Measurements from ENCODE around the gene DENND6A. TPM values are rescaled to one million over a fixed set of nuclear protein-coding genes. Genes with fewer than 3 reads are reported as not detected.
"Not testable (repeated sequence)": the region's sequence is repeated elsewhere in the genome, so short reads cannot be mapped to it uniquely, and the experiment has no call there.

DENND6A gene
- total and polyA plus RNA-seq, 10 donors: 8.9 to 92.1 (median 33.0) TPM

DNA sequence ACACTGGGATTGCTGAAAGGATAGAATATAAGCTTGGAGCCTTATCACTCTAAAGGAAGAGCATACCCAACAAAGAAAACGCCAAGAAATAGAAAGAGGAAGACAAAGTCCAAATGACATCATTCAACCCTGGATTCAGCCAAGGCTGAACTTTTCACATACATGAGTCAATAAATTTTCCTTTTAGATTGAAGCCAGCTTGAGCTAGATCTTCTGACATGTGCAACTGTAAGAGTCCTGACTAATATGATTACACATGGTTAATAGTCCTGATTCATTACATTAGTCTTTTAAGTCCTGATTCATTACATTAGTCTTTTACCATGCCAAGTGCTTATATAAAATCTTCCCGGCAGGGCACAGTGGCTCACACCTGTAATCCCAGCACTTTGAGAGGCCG is 13.6 kb upstream of the DENND6A start:
- intact Hi-C loops (cut with DNase I; ENCODE audit: low total_unique reads): no loop called here
- H3K27ac ChIP-seq: no peak overlapping the region
- 62 to 77% (median 65%) methylated on average over 3 of the region's 3 CpGs for WGBS, 5 donors
- H3K4me1 ChIP-seq: no peaks in the 10 kb centered on the region
- no peak for TF ChIP-seq POLR2A (IDR thresholded peaks at IDR 0.05)
- no peak for TF ChIP-seq POLR2AphosphoS5 (IDR thresholded peaks at IDR 0.05)
- TF ChIP-seq, protein P1, sequence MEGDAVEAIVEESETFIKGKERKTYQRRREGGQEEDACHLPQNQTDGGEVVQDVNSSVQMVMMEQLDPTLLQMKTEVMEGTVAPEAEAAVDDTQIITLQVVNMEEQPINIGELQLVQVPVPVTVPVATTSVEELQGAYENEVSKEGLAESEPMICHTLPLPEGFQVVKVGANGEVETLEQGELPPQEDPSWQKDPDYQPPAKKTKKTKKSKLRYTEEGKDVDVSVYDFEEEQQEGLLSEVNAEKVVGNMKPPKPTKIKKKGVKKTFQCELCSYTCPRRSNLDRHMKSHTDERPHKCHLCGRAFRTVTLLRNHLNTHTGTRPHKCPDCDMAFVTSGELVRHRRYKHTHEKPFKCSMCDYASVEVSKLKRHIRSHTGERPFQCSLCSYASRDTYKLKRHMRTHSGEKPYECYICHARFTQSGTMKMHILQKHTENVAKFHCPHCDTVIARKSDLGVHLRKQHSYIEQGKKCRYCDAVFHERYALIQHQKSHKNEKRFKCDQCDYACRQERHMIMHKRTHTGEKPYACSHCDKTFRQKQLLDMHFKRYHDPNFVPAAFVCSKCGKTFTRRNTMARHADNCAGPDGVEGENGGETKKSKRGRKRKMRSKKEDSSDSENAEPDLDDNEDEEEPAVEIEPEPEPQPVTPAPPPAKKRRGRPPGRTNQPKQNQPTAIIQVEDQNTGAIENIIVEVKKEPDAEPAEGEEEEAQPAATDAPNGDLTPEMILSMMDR (IDR thresholded peaks at IDR 0.05 in 8 of 11, conservative IDR thresholded peaks at IDR 0.05 in 3 of 11): no peak
- no peak overlapping the region for H3K4me3 ChIP-seq
- DNase-seq: no peak
- H3K9me3 ChIP-seq: no peaks in the 10 kb centered on the region
- no peaks in the 10 kb centered on the region for H3K36me3 ChIP-seq
- H3K27me3 ChIP-seq (replicated peaks in 1 of 7): no peaks in the 10 kb centered on the region

GRCh38 chr3:57705351-57705750 is 12.5 kb upstream of the DENND6A start:
- H3K27ac ChIP-seq; DNase-seq; intact Hi-C loops (cut with DNase I; ENCODE audit: low total_unique reads); H3K36me3 ChIP-seq; H3K9me3 ChIP-seq; H3K4me1 ChIP-seq; H3K27me3 ChIP-seq (replicated peaks in 1 of 7); H3K4me3 ChIP-seq: not testable (repeated sequence)
- WGBS, 5 donors: 85 to 100% (median 91%) methylated on average over 3 of the region's 3 CpGs

DNA sequence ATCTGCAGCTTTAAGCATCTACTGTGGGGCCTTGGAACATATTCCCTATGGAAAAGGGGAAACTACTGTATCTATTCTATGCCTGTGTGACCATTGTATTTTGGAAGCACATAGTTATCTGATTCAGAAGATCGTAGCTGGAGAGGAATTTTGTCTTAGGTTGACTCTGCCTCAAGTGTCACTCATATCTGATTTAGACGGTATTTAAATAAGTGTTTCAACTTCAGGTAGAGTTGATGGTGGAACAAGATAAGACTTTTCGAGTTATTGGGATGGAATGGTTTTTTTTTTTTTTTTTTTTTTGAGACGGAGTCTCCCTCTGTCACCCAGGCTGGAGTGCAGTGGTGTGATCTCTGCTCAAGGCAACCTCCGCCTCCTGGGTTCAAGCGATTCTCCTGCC is 8.9 kb upstream of the DENND6A start:
- Histone ChIP-seq H3K27me3 (replicated peaks in 1 of 7) (no peaks in the 10 kb centered on the region), H3K4me3 (no peak overlapping the region), H3K27ac (no peak overlapping the region), H3K9me3 (no peaks in the 10 kb centered on the region), H3K4me1 (no peaks in the 10 kb centered on the region), H3K36me3 (no peaks in the 10 kb centered on the region)
- TF ChIP-seq POLR2A (IDR thresholded peaks at IDR 0.05) (no peak), POLR2AphosphoS5 (IDR thresholded peaks at IDR 0.05) (no peak)
- TF ChIP-seq, protein P1 (IDR thresholded peaks at IDR 0.05 in 8 of 11, conservative IDR thresholded peaks at IDR 0.05 in 3 of 11): no peak
- 87 to 97% (median 96%) methylated on average over 6 of the region's 6 CpGs for WGBS, 5 donors
- no peak for DNase-seq
- intact Hi-C loops (cut with DNase I; ENCODE audit: low total_unique reads): no loop called here

DNA sequence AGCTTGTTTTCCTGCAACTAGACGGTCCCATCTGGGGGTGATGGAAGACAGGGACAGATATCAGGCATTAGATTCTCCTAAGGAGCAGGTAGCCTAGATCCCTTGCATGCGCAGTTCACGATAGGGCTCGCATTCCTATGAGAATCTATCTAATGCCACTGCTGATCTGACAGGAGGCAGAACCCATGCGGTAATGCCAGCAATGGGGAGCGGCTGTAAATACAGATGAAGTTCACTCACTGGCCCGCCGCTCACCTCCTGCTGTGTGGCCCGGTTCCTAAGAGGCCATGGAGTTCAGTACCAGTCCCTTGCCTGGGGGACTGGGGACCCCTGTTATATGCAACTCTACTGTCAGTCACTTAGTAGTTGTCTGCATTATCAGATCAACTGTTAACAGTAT is 7.9 kb upstream of the DENND6A start:
- H3K4me1 ChIP-seq: no peaks in the 10 kb centered on the region
- no peak overlapping the region for H3K27ac ChIP-seq
- H3K36me3 ChIP-seq: no peaks in the 10 kb centered on the region
- no peak for TF ChIP-seq POLR2A (IDR thresholded peaks at IDR 0.05)
- TF ChIP-seq, protein P1 (IDR thresholded peaks at IDR 0.05 in 8 of 11, conservative IDR thresholded peaks at IDR 0.05 in 3 of 11): no peak
- no peak for TF ChIP-seq POLR2AphosphoS5 (IDR thresholded peaks at IDR 0.05)
- H3K9me3 ChIP-seq: no peaks in the 10 kb centered on the region
- 81 to 95% (median 89%) methylated on average over 9 of the region's 9 CpGs for WGBS, 5 donors
- intact Hi-C loops (cut with DNase I; ENCODE audit: low total_unique reads): no loop called here
- H3K4me3 ChIP-seq: no peak overlapping the region
- H3K27me3 ChIP-seq (replicated peaks in 1 of 7): no peaks in the 10 kb centered on the region
- DNase-seq: no peak

DNA sequence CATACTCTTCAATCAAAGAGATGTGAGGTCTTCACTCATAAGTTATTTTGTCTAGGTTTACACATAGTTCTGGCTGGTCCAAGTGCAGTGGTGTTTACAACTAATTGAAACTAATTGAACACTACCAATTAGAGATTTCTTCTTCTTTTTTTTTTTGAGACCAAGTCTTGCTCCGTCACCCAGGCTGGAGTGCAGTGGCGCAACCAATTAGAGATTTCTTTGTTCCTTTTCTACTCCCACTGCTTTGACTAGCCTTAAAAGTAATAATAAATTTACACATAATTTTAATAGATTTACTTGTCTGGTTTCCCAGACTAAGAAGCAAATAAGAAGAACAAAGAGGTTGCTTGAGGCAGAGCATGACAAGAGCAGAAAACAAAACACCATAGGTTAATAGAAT is 6.7 kb upstream of the DENND6A start:
- 56 to 88% (median 83%) methylated on average over 2 of the region's 2 CpGs for WGBS, 5 donors
- no peaks in the 10 kb centered on the region for H3K4me1 ChIP-seq
- DNase-seq: no peak
- no peaks in the 10 kb centered on the region for H3K27me3 ChIP-seq (replicated peaks in 1 of 7)
- no peak overlapping the region for H3K4me3 ChIP-seq
- TF ChIP-seq POLR2AphosphoS5 (IDR thresholded peaks at IDR 0.05): no peak
- TF ChIP-seq, protein P1 (IDR thresholded peaks at IDR 0.05 in 8 of 11, conservative IDR thresholded peaks at IDR 0.05 in 3 of 11): no peak
- no peak for TF ChIP-seq POLR2A (IDR thresholded peaks at IDR 0.05)
- no peaks in the 10 kb centered on the region for H3K36me3 ChIP-seq
- intact Hi-C loops (cut with DNase I; ENCODE audit: low total_unique reads): loop anchor here (10.0 kb wide), 1 partner anchor 55 kb away; the partner anchor contains the start of gene SLMAP
- no peaks in the 10 kb centered on the region for H3K9me3 ChIP-seq
- H3K27ac ChIP-seq: no peak overlapping the region
